ENCODE results near the gene TRRAP. TPM values are rescaled to one million over a fixed set of nuclear protein-coding genes. Genes with fewer than 3 reads are reported as not detected.

TRRAP gene
- total RNA-seq, 4 donors from 2014 or later: 27.2 to 35.8 (median 30.1) TPM

GRCh38 chr7:98899816-98900215 is 21.5 kb downstream of the TRRAP start:
- DNase-seq (ENCODE audit: low spot score) (no peak), ATAC-seq (ENCODE audit: low FRiP score) (no peak)
- no peak for TF ChIP-seq CTCF (IDR thresholded peaks at IDR 0.05)

- ATAC-seq (ENCODE audit: low FRiP score): no peak
- no peak for TF ChIP-seq CTCF (IDR thresholded peaks at IDR 0.05)
- no peak for DNase-seq (ENCODE audit: low spot score)
Measured at GRCh38 chr7:98900815-98901214, 22.5 kb downstream of the TRRAP start.

GRCh38 chr7:98902523-98902922 is 24.2 kb downstream of the TRRAP start:
- no peak for TF ChIP-seq CTCF (IDR thresholded peaks at IDR 0.05)
- no peak for DNase-seq (ENCODE audit: low spot score)
- ATAC-seq (ENCODE audit: low FRiP score): no peak

GRCh38 chr7:98903246-98903645 is 24.9 kb downstream of the TRRAP start:
- ATAC-seq (ENCODE audit: low FRiP score): no peak
- no peak for TF ChIP-seq CTCF (IDR thresholded peaks at IDR 0.05)
- no peak for DNase-seq (ENCODE audit: low spot score)

- no peak for ATAC-seq (ENCODE audit: low FRiP score)
- no peak for TF ChIP-seq CTCF (IDR thresholded peaks at IDR 0.05)
- DNase-seq (ENCODE audit: low spot score): no peak
Measured at GRCh38 chr7:98907570-98907969, 29.2 kb downstream of the TRRAP start.

- TF ChIP-seq CTCF (IDR thresholded peaks at IDR 0.05): no peak
- ATAC-seq (ENCODE audit: low FRiP score): no peak
- no peak for DNase-seq (ENCODE audit: low spot score)
Measured at GRCh38 chr7:98908585-98908984, 30.3 kb downstream of the TRRAP start.

GRCh38 chr7:98909487-98909886 is 31.2 kb downstream of the TRRAP start:
- ATAC-seq (ENCODE audit: low FRiP score) (no peak), DNase-seq (ENCODE audit: low spot score) (no peak)
- TF ChIP-seq CTCF (IDR thresholded peaks at IDR 0.05): no peak

All from omental fat pad (tissue), 4 donors.